GM12865 (cell line): ENCODE results near the gene KLHL10.
A peak's percentile ranks its signal among the peaks of the same experiment; 100 is the strongest.
"Not testable (repeated sequence)": the region's sequence is repeated elsewhere in the genome, so short reads cannot be mapped to it uniquely, and the experiment has no call there.

ENCODE experiments used
- DNase-seq: peaks from one replicate; pipeline ENCODE4 v3.0.0; 2010; ENCODE audit warnings: low read depth
- H3K4me3 ChIP-seq: 2 replicates; pipeline ENCODE4 v1.5.1; 2011; ENCODE audit warnings: mild to moderate bottlenecking, low read depth, low read length, control low read depth
- CTCF ChIP-seq: IDR thresholded peaks from 2 replicates; pipeline ENCODE4 v1.5.1; 2011; ENCODE audit warnings: low read length, control low read depth, low read depth, inconsistent platforms; ENCODE audit not compliant: insufficient read depth; ENCODE audit errors: missing control alignments

Gene KLHL10

GRCh38 chr17:41844971-41845370 lies 7.3 kb downstream of the KLHL10 start:
- no peak overlapping the region for H3K4me3 ChIP-seq
- DNase-seq = no peak
- TF ChIP-seq CTCF = no peak

- H3K4me3 ChIP-seq = no peak overlapping the region
- TF ChIP-seq CTCF = no peak
- DNase-seq = no peak
Observed at GRCh38 chr17:41848788-41849187, 11.2 kb downstream of the KLHL10 start.

- H3K4me3 ChIP-seq = no peak overlapping the region
- DNase-seq = no peak
- no peak for TF ChIP-seq CTCF
Observed at GRCh38 chr17:41849251-41849990, 11.8 kb downstream of the KLHL10 start.

- not testable (repeated sequence) for DNase-seq, H3K4me3 ChIP-seq
Observed at GRCh38 chr17:41851382-41851781, 13.8 kb downstream of the KLHL10 start.

- TF ChIP-seq CTCF = no peak
- no peak for DNase-seq
- H3K4me3 ChIP-seq = no peak overlapping the region
Observed at GRCh38 chr17:41860254-41860931, 22.8 kb downstream of the KLHL10 start.

DNA sequence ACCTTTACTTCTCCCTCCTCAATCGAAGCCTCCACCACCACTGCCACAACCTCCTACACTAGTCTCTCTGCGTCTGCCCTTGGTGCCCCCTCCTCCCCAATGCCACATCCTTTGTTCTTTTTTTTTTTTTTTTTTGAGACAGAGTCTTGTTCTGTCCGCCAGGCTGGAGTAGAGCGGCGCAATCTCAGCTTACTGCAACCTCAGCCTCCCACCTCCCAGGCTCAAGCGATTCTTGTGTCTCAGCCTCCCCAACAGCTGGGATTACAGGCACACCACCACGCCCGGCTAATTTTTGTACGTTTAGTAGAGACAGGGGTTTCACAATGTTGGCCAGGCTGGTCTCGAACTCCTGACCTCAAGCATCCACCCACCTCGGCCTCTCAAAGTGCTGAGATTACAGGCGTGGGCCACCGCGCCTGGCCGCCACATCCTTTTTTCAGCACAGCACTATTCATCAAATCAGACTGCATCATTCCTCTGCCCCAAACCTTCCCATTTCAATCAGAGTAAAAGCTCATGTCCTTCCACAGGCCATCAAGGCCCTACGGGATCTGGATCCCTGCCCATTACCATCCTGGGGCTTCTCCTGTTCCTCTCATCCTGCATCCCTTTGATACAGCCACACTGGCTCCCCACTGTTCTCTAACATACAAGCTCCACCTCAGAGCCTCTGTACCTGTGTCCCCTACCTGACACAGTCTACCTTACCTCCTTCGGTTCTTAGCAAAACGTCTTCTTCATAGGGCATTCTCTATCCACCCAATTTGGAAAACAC lies 25.6 kb downstream of the KLHL10 start:
- peak overlapping the region; percentile 74 for H3K4me3 ChIP-seq

More for the DNA sequence above, 25.6 kb downstream of the KLHL10 start:
- DNase-seq = peak; percentile 17
- no peak for TF ChIP-seq CTCF
